Motor neuron (in vitro differentiated cells): ENCODE results near the gene EPAS1. TPM values are rescaled to one million over a fixed set of nuclear protein-coding genes. Genes with fewer than 3 reads are reported as not detected.

Source experiments
- ATAC-seq, 8 experiments: fragments of 200-7000 bp; cut with Tn5 transposase; replicated peaks in 6 of 8; 2 replicates each; pipeline ENCODE4 v1.8.0; 2021; ENCODE audit warnings: mild to moderate bottlenecking in 8 of 8, moderate library complexity in 8 of 8
- H3K27ac ChIP-seq, 2 donors: fragments of 250-450 bp; sonication (Bioruptor Pico); 2 replicates each; pipeline ENCODE4 v1.9.0; 2021; ENCODE audit warnings: antibody characterized with exemption in 2 of 2, mild to moderate bottlenecking in 2 of 2, moderate library complexity in 1 of 2
- H3K4me1 ChIP-seq, 2 donors: fragments of 250-450 bp; sonication (Bioruptor Pico); replicated peaks in 1 of 2; 2 replicates each; pipeline ENCODE4 v1.6.1; 2021; ENCODE audit warnings: antibody characterized with exemption in 2 of 2, mild to moderate bottlenecking in 2 of 2, moderate library complexity in 1 of 2
- H3K4me3 ChIP-seq, 5 donors: fragments of 250-450 bp; sonication (Bioruptor Pico); 2 replicates each; pipeline ENCODE4 v1.9.0; 2021; ENCODE audit warnings: antibody characterized with exemption in 5 of 5, mild to moderate bottlenecking in 5 of 5, moderate library complexity in 4 of 5
- WGBS, 10 experiments: fragments of 450-650 bp; shearing (Covaris generic); methylation state at CpG; one replicate each; pipeline ENCODE4 v1.0.0; 2022; 5-methylcytosine and 5-hydroxymethylcytosine counted together
- in situ Hi-C, 9 experiments: fragments of 400-800 bp; cut with MboI; loops; one replicate each; pipeline ENCODE4 v1.15.0; 2021; ENCODE audit warnings: low sequenced_read_pairs in 9 of 9, low pct_unique_long_range_greater_than_20kb in 2 of 9; ENCODE audit not compliant: unreplicated experiment in 9 of 9
- total RNA-seq, 8 experiments: library from RNA; unstranded; fragments of 300-600 nt; gene quantifications; 2 replicates each; pipeline versions ENCODE4 v1.2.3 to v1.2.4, GENCODE V29; 2022

Gene EPAS1
- total RNA-seq, 8 experiments from 2014 or later: 0.11 to 6.9 (median 1.7) TPM

DNA sequence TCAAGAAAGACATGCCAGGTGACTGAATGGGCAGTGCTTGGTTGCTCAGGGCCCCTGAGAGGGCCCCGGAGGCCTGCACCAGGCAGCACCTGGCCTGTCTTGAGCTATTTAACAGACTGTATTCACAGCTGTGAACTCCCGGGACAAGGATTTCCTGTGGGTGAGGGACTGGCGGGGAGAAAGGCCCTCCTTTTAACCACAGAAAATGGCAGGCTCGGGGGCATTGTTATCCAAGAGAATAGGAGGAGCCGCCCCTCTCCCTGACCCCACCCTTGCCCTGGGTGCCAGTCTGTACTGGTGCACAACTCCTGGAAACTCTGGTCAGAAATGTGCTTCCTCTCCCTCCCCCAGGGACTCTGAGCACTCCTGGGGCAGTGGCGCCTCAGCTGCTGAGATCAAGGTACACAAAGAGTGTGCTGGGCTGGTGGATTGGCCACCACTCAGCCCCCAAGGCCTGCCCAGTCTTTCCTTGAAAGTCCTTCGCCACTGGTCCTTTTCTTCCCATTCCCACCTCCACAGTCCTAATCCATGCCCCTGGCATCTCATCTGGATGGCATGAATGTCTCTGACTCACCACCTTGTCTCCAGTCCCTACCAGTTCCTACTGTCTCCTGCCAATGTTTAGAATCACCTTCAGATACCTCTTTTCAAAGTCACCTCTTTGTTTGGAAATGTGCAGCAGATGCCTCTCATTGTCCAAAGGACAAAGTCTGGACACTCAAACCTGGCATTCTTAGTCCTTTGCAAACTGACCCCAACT, 19.6 kb upstream of the EPAS1 start:
- H3K27ac ChIP-seq: no peak overlapping the region
- H3K4me1 ChIP-seq: no peaks in the 10 kb centered on the region
- in situ Hi-C loops: loop anchor here in 1 of 9 experiments (25.0 kb wide), 1 partner anchor 215 kb away; no protein-coding TSS in a partner anchor
- no peak overlapping the region for H3K4me3 ChIP-seq
- no peak for ATAC-seq
- 60 to 100% (median 80%) methylated on average over 1 to 5 of the region's 7 CpGs; no CpG with 5 or more reads in 2 of the 10 experiments for WGBS, 10 experiments

GRCh38 chr2:46278952-46279351, 18.3 kb upstream of the EPAS1 start:
- no peak overlapping the region for H3K4me3 ChIP-seq
- H3K27ac ChIP-seq: no peak overlapping the region
- no peaks in the 10 kb centered on the region for H3K4me1 ChIP-seq
- WGBS, 10 experiments: 50 to 100% (median 67%) methylated on average over 1 to 2 of the region's 3 CpGs; no CpG with 5 or more reads in 3 of the 10 experiments
- in situ Hi-C loops: loop anchor here in 1 of 9 experiments (25.0 kb wide), 1 partner anchor 217 kb away; no protein-coding TSS in a partner anchor
- ATAC-seq: no peak

DNA sequence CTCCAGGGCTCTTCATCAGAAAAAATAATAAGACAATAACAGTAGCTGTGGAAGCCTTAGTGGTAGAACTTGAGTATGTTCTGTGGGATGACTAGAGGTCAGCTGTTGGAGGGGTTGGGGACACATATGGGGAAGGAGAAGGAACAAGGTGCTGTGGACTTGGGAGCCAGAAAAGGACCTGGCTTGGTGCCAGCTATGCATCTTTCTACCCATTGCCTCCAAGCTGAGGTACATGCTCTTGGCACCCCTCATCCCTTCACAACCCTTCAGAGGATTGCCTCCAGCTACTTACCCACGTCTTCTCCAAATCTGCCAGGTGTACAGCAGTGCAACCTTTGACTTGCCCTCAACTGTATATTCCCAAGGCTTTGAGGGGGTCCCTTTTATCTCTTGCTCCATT, 15.3 kb upstream of the EPAS1 start:
- in situ Hi-C loops: loop anchor here in 1 of 9 experiments (25.0 kb wide), 1 partner anchor 220 kb away; no protein-coding TSS in a partner anchor
- no peaks in the 10 kb centered on the region for H3K4me1 ChIP-seq
- no CpG with 5 or more reads among the region's 1 CpG for WGBS, 10 experiments
- ATAC-seq: no peak
- H3K27ac ChIP-seq: no peak overlapping the region
- H3K4me3 ChIP-seq: no peak overlapping the region

DNA sequence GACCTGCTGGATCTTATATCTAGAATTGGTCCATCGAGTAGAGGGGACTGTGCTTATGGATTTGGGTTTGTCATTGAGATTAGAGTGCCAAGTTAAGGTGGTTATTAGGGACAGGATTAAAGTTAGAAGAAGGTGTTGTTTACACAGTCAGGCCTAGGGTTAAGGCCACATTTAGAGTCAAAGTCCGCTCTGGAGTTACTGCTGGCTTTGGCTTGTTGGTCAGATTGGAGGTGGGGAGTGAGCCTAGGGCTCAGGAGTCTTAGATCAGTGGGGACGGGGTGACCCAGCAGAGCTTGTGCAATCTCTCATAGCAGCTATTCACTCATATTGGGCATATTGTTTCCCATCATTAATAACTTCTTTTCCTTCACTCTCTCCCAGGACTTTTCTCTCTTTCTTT, 13.5 kb upstream of the EPAS1 start:
- 25 to 100% (median 60%) methylated on average over 1 to 3 of the region's 3 CpGs; no CpG with 5 or more reads in 2 of the 10 experiments for WGBS, 10 experiments
- no peak overlapping the region for H3K4me3 ChIP-seq
- in situ Hi-C loops: loop anchor here in 1 of 9 experiments (25.0 kb wide), 1 partner anchor 221 kb away; no protein-coding TSS in a partner anchor

GRCh38 chr2:46284260-46284659, 12.9 kb upstream of the EPAS1 start:
- ATAC-seq: no peak
- WGBS, 10 experiments: 44 to 100% (median 81%) methylated on average over 1 of the region's 1 CpG; no CpG with 5 or more reads in 4 of the 10 experiments
- in situ Hi-C loops: loop anchor here in 1 of 9 experiments (25.0 kb wide), 1 partner anchor 222 kb away; no protein-coding TSS in a partner anchor

More for the DNA sequence above, 13.5 kb upstream of the EPAS1 start:
- no peak for ATAC-seq
- Histone ChIP-seq H3K27ac (no peak overlapping the region), H3K4me1 (no peaks in the 10 kb centered on the region)

GRCh38 chr2:46284796-46285195, 12.4 kb upstream of the EPAS1 start:
- H3K4me3 ChIP-seq: no peak overlapping the region
- no peak overlapping the region for H3K27ac ChIP-seq
- no peak for ATAC-seq
- H3K4me1 ChIP-seq: no peaks in the 10 kb centered on the region
- in situ Hi-C loops: loop anchor here in 1 of 9 experiments (25.0 kb wide), 1 partner anchor 222 kb away; no protein-coding TSS in a partner anchor
- 17 to 80% (median 50%) methylated on average over 1 to 4 of the region's 5 CpGs; no CpG with 5 or more reads in 5 of the 10 experiments for WGBS, 10 experiments

More at GRCh38 chr2:46284260-46284659, 12.9 kb upstream of the EPAS1 start:
- Histone ChIP-seq H3K4me1 (no peaks in the 10 kb centered on the region), H3K4me3 (no peak overlapping the region), H3K27ac (no peak overlapping the region)

GRCh38 chr2:46286715-46287114, 10.5 kb upstream of the EPAS1 start:
- in situ Hi-C loops: loop anchor here in 1 of 9 experiments (25.0 kb wide), 1 partner anchor 224 kb away; no protein-coding TSS in a partner anchor
- 67 to 90% (median 82%) methylated on average over 2 to 3 of the region's 3 CpGs; no CpG with 5 or more reads in 7 of the 10 experiments for WGBS, 10 experiments
- no peak overlapping the region for H3K4me3 ChIP-seq
- no peak overlapping the region for H3K27ac ChIP-seq
- ATAC-seq: no peak
- no peaks in the 10 kb centered on the region for H3K4me1 ChIP-seq

GRCh38 chr2:46290078-46290477, 7.1 kb upstream of the EPAS1 start:
- Histone ChIP-seq H3K4me1 (no peaks in the 10 kb centered on the region), H3K4me3 (no peak overlapping the region), H3K27ac (no peak overlapping the region)
- 0 to 100% (median 79%) methylated on average over 1 to 4 of the region's 5 CpGs; no CpG with 5 or more reads in 2 of the 10 experiments for WGBS, 10 experiments
- no peak for ATAC-seq
- in situ Hi-C loops: loop anchor here in 1 of 9 experiments (25.0 kb wide), 1 partner anchor 228 kb away; no protein-coding TSS in a partner anchor

DNA sequence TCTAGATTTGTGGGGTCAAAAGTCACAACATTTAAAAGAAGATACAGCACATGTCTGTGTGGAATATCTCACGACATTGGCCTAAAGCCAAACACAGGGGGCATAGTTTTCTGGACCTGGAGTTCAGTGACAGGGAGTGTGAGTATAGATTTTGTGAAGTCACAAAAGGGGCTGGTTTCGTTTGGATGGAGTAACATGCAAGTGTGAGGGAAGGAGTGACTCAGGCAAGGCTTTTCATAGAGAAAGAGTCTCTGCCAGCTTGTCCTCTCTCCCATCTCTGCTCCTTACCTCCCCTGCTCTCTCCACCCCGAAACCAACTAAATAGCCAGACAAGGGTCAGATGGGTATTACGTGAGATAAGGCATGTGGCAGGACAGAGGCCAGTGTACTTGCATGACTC, 3.7 kb upstream of the EPAS1 start:
- in situ Hi-C loops: loop anchor here in 1 of 9 experiments (25.0 kb wide), 1 partner anchor 231 kb away; no protein-coding TSS in a partner anchor
- Histone ChIP-seq H3K4me1 (peaks cover 0 to 4% of the 10 kb centered on the region in 2 donors), H3K4me3 (no peak overlapping the region), H3K27ac (no peak overlapping the region)
- 0 to 73% (median 52%) methylated on average over 1 to 4 of the region's 4 CpGs; no CpG with 5 or more reads in 2 of the 10 experiments for WGBS, 10 experiments
- no peak for ATAC-seq

GRCh38 chr2:46294176-46294836, 2.9 kb upstream of the EPAS1 start:
- H3K4me1 ChIP-seq: peaks cover 4 to 8% of the 10 kb centered on the region in 2 donors
- H3K27ac ChIP-seq: no peak overlapping the region
- 0 to 62% (median 20%) methylated on average over 1 to 3 of the region's 7 CpGs; no CpG with 5 or more reads in 7 of the 10 experiments for WGBS, 10 experiments
- H3K4me3 ChIP-seq: no peak overlapping the region
- ATAC-seq: no peak
- in situ Hi-C loops: loop anchor here in 1 of 9 experiments (25.0 kb wide), 1 partner anchor 232 kb away; no protein-coding TSS in a partner anchor

DNA sequence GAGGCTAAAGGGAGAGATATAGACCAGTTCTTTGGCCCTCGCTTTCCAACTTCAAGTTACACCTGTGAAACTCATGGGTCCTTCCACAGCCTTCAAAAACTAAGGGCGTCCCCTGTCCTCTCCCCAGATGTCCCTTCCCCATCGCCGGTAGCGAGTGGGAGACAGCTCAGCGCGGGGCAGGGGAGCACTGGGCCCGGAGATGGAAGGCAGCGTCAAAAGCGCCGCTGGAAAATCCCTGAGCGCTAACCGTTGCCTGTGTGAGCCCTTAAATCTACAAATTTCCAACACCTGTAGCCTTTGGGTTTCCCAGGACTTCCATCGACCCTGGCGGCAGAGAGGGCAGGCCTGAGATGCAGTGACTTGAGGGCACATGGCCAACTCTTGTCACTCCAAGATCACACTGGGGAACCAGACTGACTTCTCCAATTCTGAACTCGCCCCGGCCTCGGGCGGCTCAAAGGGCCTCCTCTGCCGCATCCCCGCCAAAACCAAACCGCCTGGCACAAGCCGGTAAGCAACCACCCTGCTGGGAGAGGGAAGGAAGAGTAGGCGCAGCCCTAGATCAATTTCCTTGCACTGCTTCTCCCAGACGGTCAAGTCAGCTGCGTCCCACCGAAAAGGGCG, 879 bp upstream of the EPAS1 start:
- H3K27ac ChIP-seq: no peak overlapping the region
- H3K4me1 ChIP-seq: peaks cover 7 to 14% of the 10 kb centered on the region in 2 donors
- in situ Hi-C loops: loop anchor here in 1 of 9 experiments (25.0 kb wide), 1 partner anchor 234 kb away; no protein-coding TSS in a partner anchor
- 8 to 60% (median 35%) methylated on average over 1 to 14 of the region's 28 CpGs; no CpG with 5 or more reads in 4 of the 10 experiments for WGBS, 10 experiments
- peak in 2 of 8 experiments; percentile 3 for ATAC-seq
- H3K4me3 ChIP-seq: peak overlapping the region in 3 of 5 donors; percentile 28 to 37 (median 30)
